K562 (cell line): ENCODE measurements around the gene COPS6. TPM values are rescaled to one million over a fixed set of nuclear protein-coding genes. Genes with fewer than 3 reads are reported as not detected.

Experiments used
- CAMTA2 ChIP-seq: fragments of 250-450 bp; sonication (Bioruptor Pico); conservative IDR thresholded peaks from 2 replicates; pipeline ENCODE4 v1.5.1; 2022
- CBX1 ChIP-seq: sonication (generic); IDR thresholded peaks from 2 replicates; pipeline ENCODE4 v1.6.1; 2016; ENCODE audit warnings: antibody characterized with exemption, low read depth, mild to moderate bottlenecking
- CBX5 ChIP-seq: IDR thresholded peaks from 2 replicates; pipeline ENCODE4 v1.6.1; 2014; ENCODE audit warnings: low read depth, borderline replicate concordance
- CHD1 ChIP-seq: fragments of 200-600 bp; sonication (generic); IDR thresholded peaks from one replicate; pipeline ENCODE4 v1.6.1; 2012; ENCODE audit warnings: mild to moderate bottlenecking, moderate library complexity, low read length, inconsistent platforms
- LCOR ChIP-seq: sonication (generic); formaldehyde crosslinking; IDR thresholded peaks from 2 replicates; pipeline ENCODE4 v1.8.0; 2022; ENCODE audit warnings: mild to moderate bottlenecking, missing genetic modification reagents
- MBD2 ChIP-seq: sonication (generic); IDR thresholded peaks from 2 replicates; pipeline ENCODE4 v1.6.1; 2016; ENCODE audit warnings: low read depth, borderline replicate concordance
- NFRKB ChIP-seq: fragments of 450-650 bp; IDR thresholded peaks from 2 replicates; pipeline ENCODE4 v1.6.1; 2016; ENCODE audit warnings: low read depth
- NR4A1 ChIP-seq, 2 experiments: fragments of 250-450 bp in 1 of 2; fragments of 450-650 bp in 1 of 2; sonication (Bioruptor Pico) in 1 of 2; IDR thresholded peaks; 2 replicates each; pipeline versions ENCODE4 v1.4.0 to v1.6.1; 2016 to 2020; ENCODE audit warnings: mild to moderate bottlenecking in 2 of 2, missing compliant biosample characterization in 1 of 2, missing genetic modification characterization in 1 of 2, moderate library complexity in 1 of 2
- SIN3B ChIP-seq: fragments of 450-650 bp; IDR thresholded peaks from 2 replicates; pipeline ENCODE4 v1.6.1; 2017; ENCODE audit warnings: low read depth, mild to moderate bottlenecking, moderate library complexity
- SMAD1 ChIP-seq: fragments of 150-350 bp; IDR thresholded peaks from 2 replicates; pipeline ENCODE4 v1.6.1; 2014; ENCODE audit warnings: low read length, low read depth; ENCODE audit not compliant: partially characterized antibody
- SREBF1 ChIP-seq: fragments of 150-350 bp; IDR thresholded peaks from 2 replicates; pipeline ENCODE4 v1.6.1; 2014; ENCODE audit warnings: antibody characterized with exemption, low read depth, low read length, borderline replicate concordance
- TEAD2 ChIP-seq: fragments of 450-650 bp; IDR thresholded peaks from 2 replicates; pipeline ENCODE4 v1.6.1; 2016; ENCODE audit warnings: missing genetic modification characterization, control low read depth, missing compliant biosample characterization
- XRCC4 ChIP-seq: IDR thresholded peaks from one replicate; pipeline ENCODE4 v1.6.1; 2011; ENCODE audit not compliant: insufficient read depth, insufficient read length; ENCODE audit errors: extremely low read depth
- ZNF274 ChIP-seq: IDR thresholded peaks from 2 replicates; pipeline ENCODE4 v1.6.1; 2011; ENCODE audit warnings: low read depth, mild to moderate bottlenecking, low read length, moderate library complexity, borderline replicate concordance
- ZNF280B ChIP-seq: fragments of 250-450 bp; sonication (Bioruptor Pico); IDR thresholded peaks from 2 replicates; pipeline ENCODE4 v1.5.1; 2021; ENCODE audit warnings: mild to moderate bottlenecking
- ZNF584 ChIP-seq: fragments of 200-800 bp; sonication (Bioruptor generic); IDR thresholded peaks from 2 replicates; pipeline ENCODE4 v1.6.1; 2016; ENCODE audit warnings: low read depth, mild to moderate bottlenecking, missing genetic modification characterization, missing compliant biosample characterization
- polyA plus RNA-seq, 8 experiments: library from polyadenylated mRNA; depleted of rRNA in 4 of 8; stranded (reverse) in 5 of 8; unstranded in 3 of 8; fragments of >200 nt; fragmentation: Nextera tagmentation in 2 of 8; fragmentation: Illumina TruSeq in 1 of 8; extraction: Ambion mirVana in 2 of 8; extraction: Trizol in 1 of 8; gene quantifications; 2 replicates each; pipeline versions ENCODE4 v1.2.1 to v1.2.3, GENCODE V29; 2011 to 2014; ENCODE audit warnings: inconsistent platforms in 1 of 8, missing spikeins in 1 of 8
- total RNA-seq, 7 experiments: library from RNA; depleted of rRNA in 6 of 7; stranded (reverse); fragments of >200 nt in 6 of 7; fragmentation: Illumina TruSeq in 2 of 7; extraction: Trizol in 2 of 7; gene quantifications; 2 replicates each; pipeline versions ENCODE4 v1.2.1 to v1.2.3, GENCODE V29; 2011 to 2021; ENCODE audit warnings: low replicate concordance in 1 of 7
- TF ChIP-seq, protein P1 (sequence below): fragments of 250-450 bp; sonication (Bioruptor Pico); IDR thresholded peaks from 2 replicates; pipeline ENCODE4 v1.8.0; 2022; ENCODE audit warnings: moderate library complexity, mild to moderate bottlenecking, inconsistent platforms
- TF ChIP-seq, protein P2 (sequence below): fragments of 450-650 bp; IDR thresholded peaks from 2 replicates; pipeline ENCODE4 v1.6.1; 2018; ENCODE audit not compliant: partially characterized antibody

The COPS6 gene
- total and polyA plus RNA-seq, 9 of the 15 experiments (the other 6 are each of a cell fraction or from before 2014, with no cell fraction given), result 63.0 to 331 (median 168) TPM

GRCh38 chr7:100088621-100089457, at the start of gene COPS6 (continued):
- TF ChIP-seq ZNF274 (no peak), NFRKB (peak; percentile 94), CBX1 (peak; percentile 96), SREBF1 (0 out of 2 replicates have a peak, but pooled peaks have one; percentile 37), LCOR (CRISPR knock-in tag) (peak; percentile 90), CBX5 (0 out of 2 replicates have a peak, but pooled peaks have one; percentile 35), MBD2 (peak; percentile 63; the same call in 1 of the 2 replicates), CAMTA2 (CRISPR knock-in tag) (0 out of 2 replicates have a peak, but pooled peaks have one; percentile 8), TEAD2 (tag) (no peak), XRCC4 (no peak), CHD1 (peak; percentile 39), ZNF584 (CRISPR knock-in tag) (peak; percentile 76; the same call in 1 of the 2 replicates), SMAD1 (peak; percentile 64), SIN3B (peak; percentile 88), NR4A1 (CRISPR knock-in tag; IDR thresholded peaks at IDR 0.05) (peak; percentile 90; the same call in 1 of the 2 replicates), NR4A1 (tag; IDR thresholded peaks at IDR 0.05) (peak; percentile 86), ZNF280B (no peak)
- TF ChIP-seq, protein P1, sequence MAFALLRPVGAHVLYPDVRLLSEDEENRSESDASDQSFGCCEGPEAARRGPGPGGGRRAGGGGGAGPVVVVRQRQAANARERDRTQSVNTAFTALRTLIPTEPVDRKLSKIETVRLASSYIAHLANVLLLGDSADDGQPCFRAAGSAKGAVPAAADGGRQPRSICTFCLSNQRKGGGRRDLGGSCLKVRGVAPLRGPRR, result peak; percentile 73; the same call in 1 of the 2 replicates
- TF ChIP-seq, protein P2, sequence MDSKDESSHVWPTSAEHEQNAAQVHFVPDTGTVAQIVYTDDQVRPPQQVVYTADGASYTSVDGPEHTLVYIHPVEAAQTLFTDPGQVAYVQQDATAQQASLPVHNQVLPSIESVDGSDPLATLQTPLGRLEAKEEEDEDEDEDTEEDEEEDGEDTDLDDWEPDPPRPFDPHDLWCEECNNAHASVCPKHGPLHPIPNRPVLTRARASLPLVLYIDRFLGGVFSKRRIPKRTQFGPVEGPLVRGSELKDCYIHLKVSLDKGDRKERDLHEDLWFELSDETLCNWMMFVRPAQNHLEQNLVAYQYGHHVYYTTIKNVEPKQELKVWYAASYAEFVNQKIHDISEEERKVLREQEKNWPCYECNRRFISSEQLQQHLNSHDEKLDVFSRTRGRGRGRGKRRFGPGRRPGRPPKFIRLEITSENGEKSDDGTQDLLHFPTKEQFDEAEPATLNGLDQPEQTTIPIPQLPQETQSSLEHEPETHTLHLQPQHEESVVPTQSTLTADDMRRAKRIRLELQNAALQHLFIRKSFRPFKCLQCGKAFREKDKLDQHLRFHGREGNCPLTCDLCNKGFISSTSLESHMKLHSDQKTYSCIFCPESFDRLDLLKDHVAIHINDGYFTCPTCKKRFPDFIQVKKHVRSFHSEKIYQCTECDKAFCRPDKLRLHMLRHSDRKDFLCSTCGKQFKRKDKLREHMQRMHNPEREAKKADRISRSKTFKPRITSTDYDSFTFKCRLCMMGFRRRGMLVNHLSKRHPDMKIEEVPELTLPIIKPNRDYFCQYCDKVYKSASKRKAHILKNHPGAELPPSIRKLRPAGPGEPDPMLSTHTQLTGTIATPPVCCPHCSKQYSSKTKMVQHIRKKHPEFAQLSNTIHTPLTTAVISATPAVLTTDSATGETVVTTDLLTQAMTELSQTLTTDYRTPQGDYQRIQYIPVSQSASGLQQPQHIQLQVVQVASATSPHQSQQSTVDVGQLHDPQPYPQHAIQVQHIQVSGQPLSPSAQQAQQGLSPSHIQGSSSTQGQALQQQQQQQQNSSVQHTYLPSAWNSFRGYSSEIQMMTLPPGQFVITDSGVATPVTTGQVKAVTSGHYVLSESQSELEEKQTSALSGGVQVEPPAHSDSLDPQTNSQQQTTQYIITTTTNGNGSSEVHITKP, result peak; percentile 33
